ENCODE measurements around the gene PCGF2. TPM values are rescaled to one million over a fixed set of nuclear protein-coding genes. Genes with fewer than 3 reads are reported as not detected.
A peak's percentile ranks its signal among the peaks of the same experiment; 100 is the strongest.

Gene PCGF2
- total and polyA plus RNA-seq, 9 of the 15 experiments (the other 6 are each of a cell fraction or from before 2014, with no cell fraction given): 1.3 to 33.4 (median 7.0) TPM

GRCh38 chr17:38702166-38702915 is 45.8 kb downstream of the PCGF2 start (continued):
- TF ChIP-seq, protein P1, sequence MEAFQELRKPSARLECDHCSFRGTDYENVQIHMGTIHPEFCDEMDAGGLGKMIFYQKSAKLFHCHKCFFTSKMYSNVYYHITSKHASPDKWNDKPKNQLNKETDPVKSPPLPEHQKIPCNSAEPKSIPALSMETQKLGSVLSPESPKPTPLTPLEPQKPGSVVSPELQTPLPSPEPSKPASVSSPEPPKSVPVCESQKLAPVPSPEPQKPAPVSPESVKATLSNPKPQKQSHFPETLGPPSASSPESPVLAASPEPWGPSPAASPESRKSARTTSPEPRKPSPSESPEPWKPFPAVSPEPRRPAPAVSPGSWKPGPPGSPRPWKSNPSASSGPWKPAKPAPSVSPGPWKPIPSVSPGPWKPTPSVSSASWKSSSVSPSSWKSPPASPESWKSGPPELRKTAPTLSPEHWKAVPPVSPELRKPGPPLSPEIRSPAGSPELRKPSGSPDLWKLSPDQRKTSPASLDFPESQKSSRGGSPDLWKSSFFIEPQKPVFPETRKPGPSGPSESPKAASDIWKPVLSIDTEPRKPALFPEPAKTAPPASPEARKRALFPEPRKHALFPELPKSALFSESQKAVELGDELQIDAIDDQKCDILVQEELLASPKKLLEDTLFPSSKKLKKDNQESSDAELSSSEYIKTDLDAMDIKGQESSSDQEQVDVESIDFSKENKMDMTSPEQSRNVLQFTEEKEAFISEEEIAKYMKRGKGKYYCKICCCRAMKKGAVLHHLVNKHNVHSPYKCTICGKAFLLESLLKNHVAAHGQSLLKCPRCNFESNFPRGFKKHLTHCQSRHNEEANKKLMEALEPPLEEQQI (IDR thresholded peaks at IDR 0.05): no peak
- no peak for TF ChIP-seq RREB1 (CRISPR knock-in tag; IDR thresholded peaks at IDR 0.05)
- TF ChIP-seq CXXC5 (CRISPR knock-in tag; IDR thresholded peaks at IDR 0.05): peak; percentile 89
- no peak for TF ChIP-seq HDAC6 (IDR thresholded peaks at IDR 0.05; ENCODE audit: low read depth, low read length)
- TF ChIP-seq THRA (IDR thresholded peaks at IDR 0.05): no peak
- TF ChIP-seq, protein P2, sequence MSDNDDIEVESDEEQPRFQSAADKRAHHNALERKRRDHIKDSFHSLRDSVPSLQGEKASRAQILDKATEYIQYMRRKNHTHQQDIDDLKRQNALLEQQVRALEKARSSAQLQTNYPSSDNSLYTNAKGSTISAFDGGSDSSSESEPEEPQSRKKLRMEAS (CRISPR knock-in tag; IDR thresholded peaks at IDR 0.05): peak; percentile 55; the same call in 1 of the 2 replicates
- TF ChIP-seq, protein P3, sequence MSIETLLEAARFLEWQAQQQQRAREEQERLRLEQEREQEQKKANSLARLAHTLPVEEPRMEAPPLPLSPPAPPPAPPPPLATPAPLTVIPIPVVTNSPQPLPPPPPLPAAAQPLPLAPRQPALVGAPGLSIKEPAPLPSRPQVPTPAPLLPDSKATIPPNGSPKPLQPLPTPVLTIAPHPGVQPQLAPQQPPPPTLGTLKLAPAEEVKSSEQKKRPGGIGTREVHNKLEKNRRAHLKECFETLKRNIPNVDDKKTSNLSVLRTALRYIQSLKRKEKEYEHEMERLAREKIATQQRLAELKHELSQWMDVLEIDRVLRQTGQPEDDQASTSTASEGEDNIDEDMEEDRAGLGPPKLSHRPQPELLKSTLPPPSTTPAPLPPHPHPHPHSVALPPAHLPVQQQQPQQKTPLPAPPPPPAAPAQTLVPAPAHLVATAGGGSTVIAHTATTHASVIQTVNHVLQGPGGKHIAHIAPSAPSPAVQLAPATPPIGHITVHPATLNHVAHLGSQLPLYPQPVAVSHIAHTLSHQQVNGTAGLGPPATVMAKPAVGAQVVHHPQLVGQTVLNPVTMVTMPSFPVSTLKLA (conservative IDR thresholded peaks at IDR 0.05): peak in 1 of 2 experiments; percentile 32; a peak in 1 of 4 replicates
- TF ChIP-seq FOXJ3 (CRISPR knock-in tag; IDR thresholded peaks at IDR 0.05): no peak
- TF ChIP-seq RBM17 (IDR thresholded peaks at IDR 0.05; ENCODE audit: borderline replicate concordance, low read depth, low read length): no peak
- TF ChIP-seq KDM1A (IDR thresholded peaks at IDR 0.05): no peak
- TF ChIP-seq, protein P4, sequence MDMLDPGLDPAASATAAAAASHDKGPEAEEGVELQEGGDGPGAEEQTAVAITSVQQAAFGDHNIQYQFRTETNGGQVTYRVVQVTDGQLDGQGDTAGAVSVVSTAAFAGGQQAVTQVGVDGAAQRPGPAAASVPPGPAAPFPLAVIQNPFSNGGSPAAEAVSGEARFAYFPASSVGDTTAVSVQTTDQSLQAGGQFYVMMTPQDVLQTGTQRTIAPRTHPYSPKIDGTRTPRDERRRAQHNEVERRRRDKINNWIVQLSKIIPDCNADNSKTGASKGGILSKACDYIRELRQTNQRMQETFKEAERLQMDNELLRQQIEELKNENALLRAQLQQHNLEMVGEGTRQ (CRISPR knock-in tag; IDR thresholded peaks at IDR 0.05): no peak
- TF ChIP-seq ELF4 (CRISPR knock-in tag; IDR thresholded peaks at IDR 0.05): no peak
- peak; percentile 15 to 20; a peak in 2 of 4 replicates for TF ChIP-seq NRF1 (conservative IDR thresholded peaks at IDR 0.05 in 1 of 2, IDR thresholded peaks at IDR 0.05 in 1 of 2)
- TF ChIP-seq ZNF175 (CRISPR knock-in tag; IDR thresholded peaks at IDR 0.05; ENCODE audit: low read depth): peak; percentile 22; the same call in 1 of the 2 replicates

Measured in K562 (cell line).